ENCODE measurements around the gene PITX1.

DNA sequence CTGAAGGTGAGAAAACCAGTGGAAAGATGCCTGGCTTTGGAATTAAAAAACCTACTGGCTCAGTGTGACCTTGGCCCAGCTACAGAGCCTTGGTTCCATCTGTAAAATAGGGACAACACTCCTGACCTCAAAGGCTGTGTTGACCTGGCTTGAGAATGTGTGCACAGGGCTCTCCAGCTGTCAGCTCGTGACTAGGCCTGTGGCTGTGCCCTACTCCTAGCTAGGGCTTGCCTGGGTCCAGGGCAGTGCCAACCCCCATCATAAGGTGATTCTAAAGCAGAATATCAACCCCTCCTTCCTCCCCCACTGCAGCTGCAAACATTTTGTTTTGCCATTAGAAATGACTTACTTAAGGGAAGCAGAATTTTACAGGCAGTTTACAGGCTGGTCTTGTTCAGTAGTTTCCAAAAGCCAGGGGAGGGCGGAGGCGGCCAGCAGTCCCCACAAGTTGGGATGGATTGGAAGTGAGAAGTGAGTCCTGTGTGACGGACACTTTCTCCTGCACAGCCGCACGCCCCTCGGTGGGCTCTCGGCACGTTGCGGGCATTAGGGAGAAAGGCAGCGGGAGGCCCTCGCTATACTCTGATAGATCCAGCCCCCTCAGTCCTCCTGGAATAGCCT, 7.3 kb downstream of the PITX1 start:
- TF ChIP-seq SUZ12 (IDR thresholded peaks at IDR 0.05; ENCODE audit: extremely low read depth, insufficient read depth, insufficient read length) (no peak), YY1 (IDR thresholded peaks at IDR 0.05; ENCODE audit: insufficient read depth, insufficient read length) (no peak)
